ENCODE measurements around the gene RAD51C.
"Not testable (repeated sequence)": the region's sequence is repeated elsewhere in the genome, so short reads cannot be mapped to it uniquely, and the experiment has no call there.

RAD51C gene

GRCh38 chr17:58734811-58735210 is 42.4 kb downstream of the RAD51C start:
- DNase-seq = no peak

GRCh38 chr17:58741121-58741625 is 48.8 kb downstream of the RAD51C start:
- DNase-seq = no peak

- DNase-seq = no peak
These were observed 55.3 kb downstream of the RAD51C start for GRCh38 chr17:58747674-58748073.

DNA sequence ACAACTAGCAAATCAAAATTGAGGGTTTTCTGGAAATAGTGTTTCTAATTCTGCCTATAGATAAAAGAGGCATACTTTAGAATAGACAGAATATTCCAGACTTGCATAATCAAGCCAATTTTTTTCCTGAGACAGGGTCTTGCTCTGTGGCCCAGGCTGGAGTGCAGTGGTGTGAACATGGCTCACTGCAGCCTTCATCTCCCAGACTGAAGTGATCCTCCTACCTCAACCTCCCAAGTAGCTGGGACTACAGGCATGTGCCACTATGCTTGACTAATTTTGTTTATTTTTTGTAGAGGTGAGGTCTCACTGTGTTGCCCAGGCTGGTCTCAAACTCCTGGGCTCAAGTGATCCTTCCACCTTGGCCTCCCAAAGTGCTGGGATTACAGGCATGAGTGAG is 57.2 kb downstream of the RAD51C start:
- DNase-seq = not testable (repeated sequence)

GRCh38 chr17:58753026-58753425 is 60.6 kb downstream of the RAD51C start:
- DNase-seq = no peak

GRCh38 chr17:58755269-58755576 is 62.8 kb downstream of the RAD51C start:
- DNase-seq = no peak

GRCh38 chr17:58755577-58756245 is 63.3 kb downstream of the RAD51C start, which contains the start of gene PPM1E:
PPM1E (plus strand) TSS chr17:58755854.
- DNase-seq = peak in 38 of 56 donors; percentile 0 to 70 (median 20)

DNA sequence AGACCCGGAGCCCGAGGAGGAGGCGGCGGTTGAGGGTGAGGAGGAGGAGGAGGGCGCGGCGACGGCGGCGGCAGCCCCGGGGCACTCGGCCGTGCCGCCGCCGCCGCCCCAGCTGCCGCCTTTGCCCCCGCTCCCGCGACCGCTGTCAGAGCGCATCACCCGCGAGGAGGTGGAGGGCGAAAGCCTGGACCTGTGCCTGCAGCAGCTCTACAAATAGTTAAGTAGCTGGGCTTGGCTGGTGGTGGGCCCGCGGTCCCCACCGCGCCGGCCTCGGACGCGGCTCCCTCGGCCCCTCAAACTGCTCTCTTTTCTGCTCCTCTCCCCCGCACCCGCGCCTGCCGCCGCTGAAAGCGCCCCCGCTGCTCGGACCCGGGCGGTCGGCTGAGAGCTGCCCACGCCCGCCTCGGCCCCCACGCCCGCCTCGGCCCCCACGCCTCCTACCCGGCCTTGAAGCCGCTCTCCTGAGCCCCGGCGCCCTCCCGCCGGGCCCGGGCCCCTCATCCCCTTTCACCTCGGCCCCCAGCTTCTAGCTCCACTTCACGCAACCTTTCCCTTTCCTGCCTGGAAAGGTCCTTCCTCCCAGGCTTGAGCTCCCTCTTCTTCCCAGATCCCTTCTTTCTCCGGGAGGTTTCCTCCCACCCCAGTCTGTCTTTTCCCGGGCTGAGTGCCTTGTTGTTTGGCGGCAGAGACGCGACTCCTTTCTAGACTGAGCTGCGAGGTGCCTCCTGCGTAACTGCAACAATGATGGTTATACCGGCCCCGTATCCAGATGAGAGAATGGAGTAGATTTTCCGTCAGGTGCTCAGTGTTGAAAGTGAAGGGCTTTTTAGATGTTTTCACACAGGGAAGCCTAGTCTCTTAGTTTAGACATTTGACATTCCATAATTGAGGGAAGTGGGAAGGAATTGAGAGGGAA is 64.1 kb downstream of the RAD51C start:
- peak in 6 of 56 donors; percentile 3 to 28 (median 9) for DNase-seq

DNA sequence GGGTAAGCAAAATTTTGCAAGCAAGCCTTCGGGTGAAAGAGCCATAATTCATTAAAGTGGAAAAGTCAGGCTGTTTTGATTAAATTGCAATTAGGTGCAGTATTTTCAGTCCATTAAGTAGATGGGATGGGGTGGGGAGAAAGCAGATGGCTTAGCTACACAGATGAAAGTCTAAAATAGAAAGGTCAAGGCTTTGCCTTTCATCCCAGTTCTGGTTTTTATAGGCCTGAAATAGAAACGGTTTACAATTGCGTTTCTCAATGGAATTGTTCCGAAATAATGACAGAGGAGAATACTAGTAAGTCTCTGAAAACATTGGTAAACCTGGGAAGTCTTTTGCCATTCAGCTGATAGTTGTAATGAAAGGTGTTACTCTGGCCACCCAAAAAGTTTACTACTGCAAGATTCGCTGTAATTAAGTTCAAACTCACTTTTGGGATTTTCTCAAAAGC is 64.8 kb downstream of the RAD51C start:
- DNase-seq = no peak

GRCh38 chr17:58758890-58759289 is 66.5 kb downstream of the RAD51C start:
- DNase-seq = no peak

GRCh38 chr17:58759522-58759921 is 67.1 kb downstream of the RAD51C start:
- no peak for DNase-seq

GRCh38 chr17:58760248-58760647 is 67.8 kb downstream of the RAD51C start:
- no peak for DNase-seq

DNA sequence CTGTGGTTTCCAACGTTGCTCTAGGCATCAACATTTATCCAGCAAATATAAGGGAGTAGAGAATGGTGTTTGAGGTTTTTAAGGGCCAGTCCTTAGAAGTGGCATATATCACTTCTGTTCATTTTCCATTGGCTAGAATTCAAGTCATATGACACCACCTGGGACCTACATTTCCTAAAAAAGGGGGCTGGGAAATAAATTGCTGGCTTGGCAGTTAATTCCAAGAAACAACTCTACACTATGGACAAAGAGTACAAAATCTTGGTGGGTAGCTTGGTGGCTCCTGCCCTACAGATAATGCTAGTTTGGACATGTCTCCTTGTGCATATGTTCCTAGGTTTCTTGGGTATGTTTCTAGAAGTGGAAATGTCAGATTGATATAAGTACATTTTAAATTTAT is 70.9 kb downstream of the RAD51C start:
- no peak for DNase-seq

DNA sequence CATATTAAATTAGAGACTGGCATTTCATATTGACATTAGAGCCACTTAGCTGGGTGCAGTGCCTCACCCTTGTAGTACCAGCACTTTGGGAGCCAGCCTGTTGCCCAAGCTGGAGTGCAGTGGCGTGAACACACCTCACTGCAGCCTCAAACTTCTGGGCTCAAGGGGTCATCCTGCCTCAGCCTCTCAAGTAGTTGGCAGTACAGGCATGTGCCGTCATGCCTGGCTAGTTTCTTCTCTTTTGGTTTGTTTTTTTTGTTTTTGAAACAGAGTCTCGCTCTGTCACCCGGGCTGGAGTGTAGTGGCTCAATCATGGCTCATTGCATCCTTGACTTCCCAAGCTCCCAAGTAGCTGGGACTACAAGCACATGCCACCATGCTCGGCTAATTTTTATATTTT is 72.0 kb downstream of the RAD51C start:
- DNase-seq = no peak

DNA sequence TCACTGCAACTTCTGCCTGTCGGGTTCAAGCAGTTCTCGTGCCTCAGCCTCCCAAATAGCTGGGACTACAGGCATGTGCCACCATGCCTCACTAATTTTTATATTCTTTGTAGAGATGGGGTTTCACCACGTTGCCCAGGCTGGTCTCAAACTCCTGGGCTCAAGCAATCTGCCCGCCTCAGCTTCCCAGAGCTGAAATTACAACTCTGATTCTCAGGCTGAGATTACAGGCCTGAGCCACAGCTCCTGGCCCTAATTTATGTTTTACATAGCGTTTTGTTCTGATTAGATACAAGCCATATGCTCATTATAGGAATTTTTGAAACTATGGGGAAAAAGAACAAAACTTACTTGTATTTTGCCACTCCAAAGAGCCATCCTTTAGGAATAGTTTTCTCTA is 86.1 kb downstream of the RAD51C start:
- DNase-seq = not testable (repeated sequence)

GRCh38 chr17:58779446-58779845 is 87.0 kb downstream of the RAD51C start:
- DNase-seq = no peak

DNA sequence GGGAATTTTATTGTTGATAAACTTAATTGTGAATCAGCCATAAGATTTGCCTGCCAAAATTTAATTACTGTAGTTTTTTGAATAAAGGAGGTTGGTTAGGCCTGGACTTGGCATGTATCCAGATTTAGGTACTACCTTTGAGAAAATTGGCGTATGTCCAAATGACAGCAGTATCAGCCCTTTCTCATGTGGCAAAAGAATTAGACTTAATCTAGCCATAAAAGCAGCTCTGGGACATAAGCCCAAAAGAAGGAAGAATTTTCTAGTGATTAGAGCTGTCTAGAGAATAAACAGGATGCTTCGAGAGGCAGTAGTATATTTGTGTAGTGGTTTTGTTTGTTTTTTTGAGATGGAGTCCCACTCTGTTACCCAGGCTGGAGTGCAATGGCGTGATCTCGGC is 91.0 kb downstream of the RAD51C start:
- DNase-seq = no peak

DNA sequence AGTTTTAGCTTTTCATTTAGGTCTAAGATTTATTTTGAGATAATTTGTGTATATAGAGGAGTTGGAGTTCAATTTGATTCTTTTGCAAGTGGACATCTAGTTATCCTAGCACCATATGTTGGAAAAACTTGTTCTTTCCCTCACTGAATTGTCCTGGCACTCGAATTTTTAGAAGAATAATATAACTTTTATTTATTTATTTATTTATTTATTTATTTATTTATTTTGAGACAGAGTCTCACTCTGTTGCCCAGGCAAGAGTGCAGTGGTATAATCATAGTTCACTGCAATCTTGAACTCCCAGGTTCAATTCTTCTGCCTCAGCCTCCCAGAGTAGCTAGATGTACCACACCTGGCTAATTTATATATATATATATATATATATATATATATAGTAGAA is 92.7 kb downstream of the RAD51C start:
- DNase-seq = no peak
